Measurements from ENCODE around the gene ANO4.

GRCh38 chr12:100955139-100955538, 160.6 kb downstream of the ANO4 start:
- TF ChIP-seq CSRNP3 (CRISPR knock-in tag; IDR thresholded peaks at IDR 0.05) (no peak), ZC3H10 (CRISPR knock-in tag; IDR thresholded peaks at IDR 0.05) (no peak), TSHZ2 (CRISPR knock-in tag; IDR thresholded peaks at IDR 0.05) (no peak), PATZ1 (CRISPR knock-in tag; IDR thresholded peaks at IDR 0.05; ENCODE audit: borderline replicate concordance) (no peak), OSR1 (CRISPR knock-in tag; IDR thresholded peaks at IDR 0.05) (no peak), ZFP30 (CRISPR knock-in tag; IDR thresholded peaks at IDR 0.05) (no peak), TOX (CRISPR knock-in tag; IDR thresholded peaks at IDR 0.05; ENCODE audit: borderline replicate concordance) (no peak), RARB (CRISPR knock-in tag; IDR thresholded peaks at IDR 0.05) (no peak), TCF4 (CRISPR knock-in tag; IDR thresholded peaks at IDR 0.05; ENCODE audit: borderline replicate concordance) (no peak)
